NCI-H524 treated with DMSO at 0.1 percent for 48 hours (cell line): Measurements from ENCODE around the gene MARS1.
"Not testable (repeated sequence)": the region's sequence is repeated elsewhere in the genome, so short reads cannot be mapped to it uniquely, and the experiment has no call there.

ENCODE experiments used
- DNase-seq: peaks from one replicate; lab custom pipeline; 2025; lab: John Stamatoyannopoulos, UW

The MARS1 gene

GRCh38 chr12:57517718-57518117 lies 29.9 kb downstream of the MARS1 start:
- DNase-seq: not testable (repeated sequence)

- DNase-seq: no peak
Measured at GRCh38 chr12:57518176-57518919, 30.5 kb downstream of the MARS1 start.

GRCh38 chr12:57518920-57519795 lies 31.3 kb downstream of the MARS1 start:
- no peak for DNase-seq

- DNase-seq: no peak
Measured at GRCh38 chr12:57519796-57520052, 31.9 kb downstream of the MARS1 start.

- peak; percentile 91 for DNase-seq
Measured at GRCh38 chr12:57520053-57520818, 32.4 kb downstream of the MARS1 start, which contains the start of gene DDIT3. Gene DDIT3, minus strand, starts transcription at chr12:57520514. Its CDS starts 3,108 bp downstream, at chr12:57517406.

- peak; percentile 50 for DNase-seq
Measured at GRCh38 chr12:57521525-57522010, 33.7 kb downstream of the MARS1 start.

GRCh38 chr12:57522011-57522886 lies 34.4 kb downstream of the MARS1 start, which contains the start of gene MBD6:
Gene MBD6, plus strand, starts transcription at chr12:57522824. Its CDS starts 1,480 bp downstream, at chr12:57524304.
- DNase-seq: peak; percentile 84

GRCh38 chr12:57522887-57523705 lies 35.2 kb downstream of the MARS1 start:
- no peak for DNase-seq

- no peak for DNase-seq
Measured at GRCh38 chr12:57523706-57524614, 36.1 kb downstream of the MARS1 start.

- DNase-seq: no peak
Measured at GRCh38 chr12:57524814-57525614, 37.1 kb downstream of the MARS1 start.

GRCh38 chr12:57525615-57526383 lies 37.9 kb downstream of the MARS1 start:
- DNase-seq: no peak

GRCh38 chr12:57526477-57527126 lies 38.7 kb downstream of the MARS1 start:
- no peak for DNase-seq

GRCh38 chr12:57527184-57527583 lies 39.3 kb downstream of the MARS1 start:
- no peak for DNase-seq

- no peak for DNase-seq
Measured at GRCh38 chr12:57528176-57528575, 40.3 kb downstream of the MARS1 start.

GRCh38 chr12:57528831-57529555 lies 41.1 kb downstream of the MARS1 start:
- no peak for DNase-seq

GRCh38 chr12:57529831-57530230 lies 42.0 kb downstream of the MARS1 start:
- no peak for DNase-seq
